Stomach (tissue), 4 donors: ENCODE data around the gene BRD3.

ENCODE experiments used
- CTCF ChIP-seq, 7 experiments: fragments of 450-650 bp in 4 of 7; fragments of 200-600 bp in 3 of 7; sonication (generic) in 3 of 7; IDR thresholded peaks; one replicate each; pipeline ENCODE4 v1.5.1; 2016 to 2019; ENCODE audit warnings: antibody characterized with exemption in 7 of 7, control low read depth in 2 of 7, mild to moderate bottlenecking in 1 of 7
- EP300 ChIP-seq: sonication (generic); formaldehyde crosslinking; IDR thresholded peaks from one replicate; pipeline ENCODE4 v1.6.1; 2017; ENCODE audit warnings: antibody characterized with exemption
- POLR2A ChIP-seq, 4 donors: fragments of 450-650 bp; IDR thresholded peaks; one replicate each; pipeline ENCODE4 v1.6.1; 2016; ENCODE audit warnings: antibody characterized with exemption in 4 of 4, control low read depth in 2 of 4, mild to moderate bottlenecking in 1 of 4, moderate library complexity in 1 of 4
- POLR2AphosphoS5 ChIP-seq, 3 donors: sonication (generic); formaldehyde crosslinking; IDR thresholded peaks; one replicate each; pipeline ENCODE4 v1.6.1; 2016; ENCODE audit warnings: antibody characterized with exemption in 3 of 3

DNA sequence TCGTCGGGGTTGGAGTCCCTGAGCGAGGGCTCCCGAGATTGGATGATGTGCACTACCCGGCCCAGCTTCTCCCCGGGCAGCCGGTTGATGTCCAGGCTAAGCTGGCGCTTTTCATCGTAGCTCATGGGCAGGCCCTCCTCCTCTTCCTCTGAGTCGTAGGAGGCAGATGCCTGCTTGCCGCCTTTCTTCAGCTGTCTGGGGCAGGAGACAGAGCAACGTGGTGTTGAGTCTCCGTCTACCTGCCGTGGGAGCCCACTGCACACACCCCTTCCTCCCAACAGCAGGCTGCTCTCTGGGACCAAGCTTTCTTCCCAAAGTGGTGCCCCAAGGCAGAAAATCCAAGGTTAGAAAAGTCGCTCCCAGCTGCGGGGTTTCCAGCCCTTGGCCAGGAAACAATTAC lies 31.7 kb downstream of the BRD3 start:
- TF ChIP-seq CTCF (IDR thresholded peaks at IDR 0.05), result no peak
- TF ChIP-seq POLR2AphosphoS5 (IDR thresholded peaks at IDR 0.05), result no peak
- no peak for TF ChIP-seq POLR2A (IDR thresholded peaks at IDR 0.05)
- TF ChIP-seq EP300, result no peak
